K562 (cell line): ENCODE results near the gene DGKZ. TPM values are rescaled to one million over a fixed set of nuclear protein-coding genes. Genes with fewer than 3 reads are reported as not detected.
A peak's percentile ranks its signal among the peaks of the same experiment; 100 is the strongest.

ENCODE experiments used
- BCOR ChIP-seq: fragments of 450-650 bp; IDR thresholded peaks from 2 replicates; pipeline ENCODE4 v1.6.1; 2016
- CCNT2 ChIP-seq: IDR thresholded peaks from 2 replicates; pipeline ENCODE4 v1.6.1; 2011; ENCODE audit warnings: borderline replicate concordance, low read depth, mild to moderate bottlenecking, moderate library complexity, mixed read lengths, low read length; ENCODE audit not compliant: insufficient read length; ENCODE audit errors: extremely low read depth
- CEBPB ChIP-seq: fragments of 450-650 bp; IDR thresholded peaks from 2 replicates; pipeline ENCODE4 v1.6.1; 2016; ENCODE audit warnings: missing genetic modification characterization, missing compliant biosample characterization
- CHCHD3 ChIP-seq: fragments of 250-450 bp; sonication (Bioruptor Pico); IDR thresholded peaks from 2 replicates; pipeline ENCODE4 v2.1.2; 2022; ENCODE audit warnings: mild to moderate bottlenecking
- GMEB1 ChIP-seq: fragments of 250-450 bp; sonication (Bioruptor Pico); IDR thresholded peaks from 2 replicates; pipeline ENCODE4 v1.4.0; 2020; ENCODE audit warnings: mild to moderate bottlenecking
- KDM1A ChIP-seq, 2 experiments: fragments of 450-650 bp; IDR thresholded peaks; 2 replicates each; pipeline ENCODE4 v1.6.1; 2016; ENCODE audit warnings: mild to moderate bottlenecking in 2 of 2
- MTA3 ChIP-seq: fragments of 450-650 bp; formaldehyde crosslinking; IDR thresholded peaks from 2 replicates; pipeline ENCODE4 v1.6.1; 2017; ENCODE audit warnings: mild to moderate bottlenecking, borderline replicate concordance
- NFE2L1 ChIP-seq: fragments of 450-650 bp; IDR thresholded peaks from 2 replicates; pipeline ENCODE4 v1.6.1; 2016; ENCODE audit warnings: missing genetic modification characterization, low read depth, mild to moderate bottlenecking, missing compliant biosample characterization, moderate library complexity, borderline replicate concordance
- POLR2G ChIP-seq: fragments of 200-400 bp; formaldehyde crosslinking; IDR thresholded peaks from 2 replicates; pipeline ENCODE4 v1.6.1; 2017; ENCODE audit warnings: low read depth, mild to moderate bottlenecking, antibody characterized with exemption, low read length, moderate library complexity
- RBFOX2 ChIP-seq: fragments of 200-400 bp; formaldehyde crosslinking; IDR thresholded peaks from 2 replicates; pipeline ENCODE4 v1.6.1; 2017; ENCODE audit warnings: low read depth, mild to moderate bottlenecking, low read length, moderate library complexity
- RFX1 ChIP-seq: fragments of 450-650 bp; IDR thresholded peaks from 2 replicates; pipeline ENCODE4 v1.6.1; 2016; ENCODE audit warnings: mild to moderate bottlenecking, moderate library complexity
- SIN3A ChIP-seq, 2 experiments: fragments of 150-350 bp in 1 of 2; IDR thresholded peaks; 2 replicates each; pipeline ENCODE4 v1.6.1; 2011 to 2016; ENCODE audit warnings: borderline replicate concordance in 2 of 2, low read depth in 2 of 2, low read length in 2 of 2, mild to moderate bottlenecking in 2 of 2, moderate library complexity in 2 of 2; ENCODE audit not compliant: control insufficient read depth in 1 of 2
- SMARCE1 ChIP-seq: fragments of 450-650 bp; IDR thresholded peaks from 2 replicates; pipeline ENCODE4 v1.7.1; 2016; ENCODE audit warnings: mild to moderate bottlenecking
- ZBTB40 ChIP-seq, 2 experiments: fragments of 450-650 bp in 1 of 2; sonication (generic) in 1 of 2; formaldehyde crosslinking in 1 of 2; IDR thresholded peaks; 2 replicates each; pipeline versions ENCODE4 v1.7.1 to v1.9.0; 2016 to 2022; ENCODE audit warnings: inconsistent platforms in 1 of 2, mild to moderate bottlenecking in 1 of 2, missing genetic modification reagents in 1 of 2
- ZNF184 ChIP-seq: sonication (generic); formaldehyde crosslinking; IDR thresholded peaks from 2 replicates; pipeline ENCODE4 v1.5.0; 2020; ENCODE audit warnings: missing genetic modification reagents
- ZNF282 ChIP-seq: sonication (generic); formaldehyde crosslinking; IDR thresholded peaks from 2 replicates; pipeline ENCODE4 v1.8.1; 2023; ENCODE audit warnings: missing genetic modification reagents
- ZNF3 ChIP-seq: fragments of 250-450 bp; sonication (Bioruptor Pico); IDR thresholded peaks from 2 replicates; pipeline ENCODE4 v1.5.0; 2021; ENCODE audit warnings: mild to moderate bottlenecking, moderate library complexity
- polyA plus RNA-seq, 8 experiments: library from polyadenylated mRNA; depleted of rRNA in 4 of 8; stranded (reverse) in 5 of 8; unstranded in 3 of 8; fragments of >200 nt; fragmentation: Nextera tagmentation in 2 of 8; fragmentation: Illumina TruSeq in 1 of 8; extraction: Ambion mirVana in 2 of 8; extraction: Trizol in 1 of 8; gene quantifications; 2 replicates each; pipeline versions ENCODE4 v1.2.1 to v1.2.3, GENCODE V29; 2011 to 2014; ENCODE audit warnings: inconsistent platforms in 1 of 8, missing spikeins in 1 of 8
- total RNA-seq, 7 experiments: library from RNA; depleted of rRNA in 6 of 7; stranded (reverse); fragments of >200 nt in 6 of 7; fragmentation: Illumina TruSeq in 2 of 7; extraction: Trizol in 2 of 7; gene quantifications; 2 replicates each; pipeline versions ENCODE4 v1.2.1 to v1.2.3, GENCODE V29; 2011 to 2021; ENCODE audit warnings: low replicate concordance in 1 of 7

DGKZ gene
- total and polyA plus RNA-seq, 9 of the 15 experiments (the other 6 are each of a cell fraction or from before 2014, with no cell fraction given), result 0.51 to 100 (median 44.2) TPM

GRCh38 chr11:46347637-46348311 is 511 bp downstream of the DGKZ start (continued):
- 0 out of 2 replicates have a peak, but pooled peaks have one; percentile 52 for TF ChIP-seq ZBTB40 (IDR thresholded peaks at IDR 0.05)
- TF ChIP-seq ZBTB40 (CRISPR knock-in tag; IDR thresholded peaks at IDR 0.05), result no peak
- TF ChIP-seq CEBPB, result no peak
- no peak for TF ChIP-seq ZNF282
- 0 out of 4 replicates have a peak, but pooled peaks of 1 of the 2 experiments have one; percentile 54 for TF ChIP-seq SIN3A (IDR thresholded peaks at IDR 0.05; ENCODE audit: borderline replicate concordance in 2 of 2, control insufficient read depth in 1 of 2, low read depth in 2 of 2, low read length in 2 of 2)
- no peak for TF ChIP-seq CHCHD3 (CRISPR knock-in tag)
- no peak for TF ChIP-seq RFX1
- no peak for TF ChIP-seq ZNF184 (CRISPR knock-in tag)
- no peak for TF ChIP-seq KDM1A (IDR thresholded peaks at IDR 0.05)
- peak; percentile 78 for TF ChIP-seq POLR2G
- no peak for TF ChIP-seq BCOR
- no peak for TF ChIP-seq GMEB1 (CRISPR knock-in tag)
- no peak for TF ChIP-seq NFE2L1 (tag)
- no peak for TF ChIP-seq SMARCE1
- peak; percentile 67 for TF ChIP-seq RBFOX2
- TF ChIP-seq MTA3, result peak; percentile 26; the same call in 1 of the 2 replicates
- TF ChIP-seq ZNF3 (CRISPR knock-in tag), result no peak
- peak; percentile 2 for TF ChIP-seq CCNT2
